Measurements from ENCODE around the gene PC. TPM values are rescaled to one million over a fixed set of nuclear protein-coding genes. Genes with fewer than 3 reads are reported as not detected.

Gene PC
- total RNA-seq, 4 donors from 2014 or later: 154 to 535 (median 195) TPM

GRCh38 chr11:66867425-66868040 is 90.7 kb downstream of the PC start:
- TF ChIP-seq, protein P1, sequence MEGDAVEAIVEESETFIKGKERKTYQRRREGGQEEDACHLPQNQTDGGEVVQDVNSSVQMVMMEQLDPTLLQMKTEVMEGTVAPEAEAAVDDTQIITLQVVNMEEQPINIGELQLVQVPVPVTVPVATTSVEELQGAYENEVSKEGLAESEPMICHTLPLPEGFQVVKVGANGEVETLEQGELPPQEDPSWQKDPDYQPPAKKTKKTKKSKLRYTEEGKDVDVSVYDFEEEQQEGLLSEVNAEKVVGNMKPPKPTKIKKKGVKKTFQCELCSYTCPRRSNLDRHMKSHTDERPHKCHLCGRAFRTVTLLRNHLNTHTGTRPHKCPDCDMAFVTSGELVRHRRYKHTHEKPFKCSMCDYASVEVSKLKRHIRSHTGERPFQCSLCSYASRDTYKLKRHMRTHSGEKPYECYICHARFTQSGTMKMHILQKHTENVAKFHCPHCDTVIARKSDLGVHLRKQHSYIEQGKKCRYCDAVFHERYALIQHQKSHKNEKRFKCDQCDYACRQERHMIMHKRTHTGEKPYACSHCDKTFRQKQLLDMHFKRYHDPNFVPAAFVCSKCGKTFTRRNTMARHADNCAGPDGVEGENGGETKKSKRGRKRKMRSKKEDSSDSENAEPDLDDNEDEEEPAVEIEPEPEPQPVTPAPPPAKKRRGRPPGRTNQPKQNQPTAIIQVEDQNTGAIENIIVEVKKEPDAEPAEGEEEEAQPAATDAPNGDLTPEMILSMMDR (IDR thresholded peaks at IDR 0.05; ENCODE audit: low read depth): no peak

DNA sequence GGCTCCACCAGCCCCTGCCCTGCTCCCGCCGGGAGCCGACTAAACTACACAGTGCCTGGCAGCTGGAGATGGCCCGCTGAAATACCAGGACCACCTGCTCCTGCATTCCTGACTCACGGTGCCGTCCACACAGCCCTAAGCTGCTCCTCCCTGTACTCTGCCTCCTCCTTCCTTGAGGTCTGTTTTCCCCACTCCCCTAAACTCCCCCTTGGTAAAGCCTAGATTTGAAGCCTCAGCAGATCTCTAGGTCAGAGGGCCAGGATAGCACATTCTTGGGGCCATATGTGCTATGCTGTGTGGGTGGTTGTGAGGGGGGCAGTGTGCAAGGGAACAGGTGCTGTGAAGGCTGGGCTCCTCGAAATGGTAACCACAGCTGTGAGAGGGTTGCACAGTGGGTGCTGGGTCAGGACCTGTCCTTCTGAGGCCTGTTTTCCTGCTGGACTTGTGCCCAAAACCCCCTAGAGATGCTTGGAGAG is 91.6 kb downstream of the PC start:
- TF ChIP-seq, protein P1 (IDR thresholded peaks at IDR 0.05; ENCODE audit: low read depth): no peak

DNA sequence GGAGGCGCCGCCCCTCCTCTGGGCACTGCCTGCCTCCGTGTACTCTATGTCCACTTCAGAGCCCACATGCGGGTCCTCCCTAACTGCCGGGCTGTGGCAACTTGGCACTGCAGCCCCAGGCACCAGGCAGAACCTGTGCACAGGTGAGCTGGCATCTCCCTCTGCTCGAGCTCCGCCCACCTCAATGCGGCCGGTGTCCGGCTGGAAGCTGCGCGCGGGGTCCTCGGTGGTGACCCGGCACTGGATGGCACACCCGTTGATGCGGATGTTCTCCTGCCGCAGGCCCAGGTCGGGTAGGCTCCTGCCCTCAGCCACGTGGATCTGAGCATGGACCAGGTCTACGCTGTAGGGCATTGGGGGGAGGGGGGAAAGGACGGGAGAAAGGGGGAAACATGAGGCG is 92.2 kb downstream of the PC start:
- TF ChIP-seq, protein P1 (IDR thresholded peaks at IDR 0.05; ENCODE audit: low read depth): no peak

DNA sequence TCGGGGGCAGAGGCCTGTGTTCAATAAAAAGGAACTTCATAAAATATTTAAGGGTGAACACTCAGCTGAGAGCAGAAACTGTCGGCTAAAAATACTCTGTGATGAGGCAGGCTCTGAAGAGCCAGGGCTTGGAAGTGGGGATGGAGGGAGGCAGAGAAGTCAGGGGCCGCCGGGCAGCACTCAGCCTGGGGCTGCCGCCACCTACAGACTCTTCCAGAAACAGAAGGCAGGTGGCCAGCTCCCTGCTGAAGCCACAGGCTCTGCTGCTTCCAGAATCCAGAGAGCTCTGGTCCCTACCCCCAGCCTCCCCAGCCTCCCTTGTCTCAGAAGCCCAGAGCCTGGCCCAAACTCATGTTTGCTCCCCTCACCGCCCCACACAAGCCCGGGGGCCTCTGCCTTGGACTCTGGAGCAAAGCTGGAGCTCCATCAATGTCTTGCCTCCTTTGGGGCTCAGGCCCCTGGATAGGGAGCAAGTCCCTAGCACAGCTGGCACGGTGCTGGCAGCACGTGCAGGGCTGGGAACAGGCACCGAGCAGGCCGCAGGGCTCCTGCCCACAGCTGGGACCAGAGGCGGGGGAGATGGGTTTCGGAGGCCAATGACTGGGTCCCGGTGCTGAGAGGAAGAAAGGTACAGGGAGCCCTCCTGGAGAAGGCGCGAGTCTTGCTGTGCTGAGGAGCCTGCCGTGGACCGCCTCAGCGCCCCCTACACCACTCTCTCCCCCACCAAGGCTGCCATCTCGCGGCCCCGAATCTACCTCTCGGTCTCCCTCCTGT is 93.1 kb downstream of the PC start:
- TF ChIP-seq, protein P1 (IDR thresholded peaks at IDR 0.05; ENCODE audit: low read depth): no peak

- TF ChIP-seq, protein P1 (IDR thresholded peaks at IDR 0.05; ENCODE audit: low read depth): no peak
These were observed 93.8 kb downstream of the PC start for GRCh38 chr11:66864172-66864901.

- TF ChIP-seq, protein P1 (IDR thresholded peaks at IDR 0.05; ENCODE audit: low read depth): no peak
These were observed 94.6 kb downstream of the PC start for GRCh38 chr11:66863428-66864125.

Measured in subcutaneous adipose tissue (tissue), 4 donors.